Middle frontal gyrus (tissue), 1 donor: ENCODE results near the gene REX1BD.
A peak's percentile ranks its signal among the peaks of the same experiment; 100 is the strongest.

ENCODE experiments used
- DNase-seq: peaks from one replicate; pipeline ENCODE4 v3.0.0-alpha.2; 2015; ENCODE audit warnings: low spot score; ENCODE audit errors: extremely low spot score

Gene REX1BD

GRCh38 chr19:18613589-18614234 lies 25.1 kb downstream of the REX1BD start:
- no peak for DNase-seq

GRCh38 chr19:18616023-18616422 lies 27.4 kb downstream of the REX1BD start:
- DNase-seq, result no peak

GRCh38 chr19:18617562-18617961 lies 29.0 kb downstream of the REX1BD start:
- no peak for DNase-seq

- DNase-seq, result no peak
These were observed 29.6 kb downstream of the REX1BD start for GRCh38 chr19:18618236-18618635.

GRCh38 chr19:18620311-18620710 lies 31.7 kb downstream of the REX1BD start:
- no peak for DNase-seq

GRCh38 chr19:18620902-18621301 lies 32.3 kb downstream of the REX1BD start:
- no peak for DNase-seq

- DNase-seq, result no peak
These were observed 38.3 kb downstream of the REX1BD start for GRCh38 chr19:18626906-18627305.

- no peak for DNase-seq
These were observed 40.8 kb downstream of the REX1BD start for GRCh38 chr19:18629166-18630088.

- no peak for DNase-seq
These were observed 44.7 kb downstream of the REX1BD start for GRCh38 chr19:18633321-18633720.

GRCh38 chr19:18634612-18635297 lies 46.2 kb downstream of the REX1BD start:
- no peak for DNase-seq

GRCh38 chr19:18635831-18636182 lies 47.2 kb downstream of the REX1BD start:
- no peak for DNase-seq

- peak; percentile 88 for DNase-seq
These were observed 47.8 kb downstream of the REX1BD start for GRCh38 chr19:18636183-18636968.

- DNase-seq, result no peak
These were observed 48.5 kb downstream of the REX1BD start, which contains the start of gene KLHL26 for GRCh38 chr19:18636969-18637629. Gene KLHL26 (plus strand): TSS chr19:18637028. CDS start chr19:18637055, 27 bp downstream.

- no peak for DNase-seq
These were observed 49.4 kb downstream of the REX1BD start for GRCh38 chr19:18637673-18638630.

GRCh38 chr19:18639706-18640243 lies 51.2 kb downstream of the REX1BD start:
- DNase-seq, result no peak
